IPS-11a (cell line): ENCODE data around the gene SFMBT2.
"Not testable (repeated sequence)": the region's sequence is repeated elsewhere in the genome, so short reads cannot be mapped to it uniquely, and the experiment has no call there.

ENCODE experiments used
- H3K4me3 ChIP-seq: one replicate; pipeline ENCODE4 v1.5.1; 2013; ENCODE audit warnings: low read depth, low read length, control low read depth

Gene SFMBT2

DNA sequence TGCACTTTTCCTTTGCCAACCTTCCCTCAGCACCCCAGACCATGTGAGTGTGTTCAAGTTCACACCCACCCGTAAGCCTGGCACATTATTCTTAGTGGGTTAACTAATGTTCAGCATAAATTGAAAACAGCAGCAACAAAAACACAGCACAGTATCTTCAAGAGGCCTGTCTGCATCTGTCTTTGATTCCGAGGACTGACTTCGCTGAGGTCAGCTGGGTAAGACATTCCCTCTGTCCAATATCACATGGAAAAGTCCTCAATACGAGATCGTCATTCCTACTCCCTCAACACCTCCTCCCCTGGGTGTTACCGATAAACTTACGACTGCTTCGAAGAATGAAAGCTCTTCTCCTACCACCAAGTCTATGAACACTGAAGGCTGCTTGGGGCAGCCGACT, 218.8 kb downstream of the SFMBT2 start:
- no peak overlapping the region for H3K4me3 ChIP-seq

DNA sequence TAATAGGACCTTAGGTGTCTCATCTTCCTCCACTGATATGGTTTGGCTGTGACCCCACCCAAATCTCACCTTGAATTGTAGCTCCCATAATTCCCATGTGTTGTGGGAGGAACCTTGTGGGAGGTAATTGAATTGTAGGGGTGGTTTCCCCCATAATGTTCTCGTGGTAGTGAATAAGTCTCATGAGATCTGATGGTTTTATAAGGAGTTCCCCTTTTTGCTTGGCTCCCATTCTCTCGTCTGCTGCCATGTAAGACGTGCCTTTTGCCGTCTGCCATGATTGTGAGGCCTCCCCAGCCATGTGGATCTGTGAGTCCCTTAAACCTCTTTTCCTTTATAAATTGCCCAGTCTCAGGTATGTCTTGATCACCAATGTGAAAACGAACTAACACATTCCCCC, 220.1 kb downstream of the SFMBT2 start:
- H3K4me3 ChIP-seq: not testable (repeated sequence)

- no peak overlapping the region for H3K4me3 ChIP-seq
Measured at GRCh38 chr10:7189909-7190308, 220.9 kb downstream of the SFMBT2 start.

- H3K4me3 ChIP-seq: no peak overlapping the region
Measured at GRCh38 chr10:7188456-7189050, 222.3 kb downstream of the SFMBT2 start.

GRCh38 chr10:7186387-7187018, 224.3 kb downstream of the SFMBT2 start:
- H3K4me3 ChIP-seq: no peak overlapping the region

- H3K4me3 ChIP-seq: no peak overlapping the region
Measured at GRCh38 chr10:7185367-7185690, 225.5 kb downstream of the SFMBT2 start.

GRCh38 chr10:7184660-7185366, 226.0 kb downstream of the SFMBT2 start:
- no peak overlapping the region for H3K4me3 ChIP-seq

DNA sequence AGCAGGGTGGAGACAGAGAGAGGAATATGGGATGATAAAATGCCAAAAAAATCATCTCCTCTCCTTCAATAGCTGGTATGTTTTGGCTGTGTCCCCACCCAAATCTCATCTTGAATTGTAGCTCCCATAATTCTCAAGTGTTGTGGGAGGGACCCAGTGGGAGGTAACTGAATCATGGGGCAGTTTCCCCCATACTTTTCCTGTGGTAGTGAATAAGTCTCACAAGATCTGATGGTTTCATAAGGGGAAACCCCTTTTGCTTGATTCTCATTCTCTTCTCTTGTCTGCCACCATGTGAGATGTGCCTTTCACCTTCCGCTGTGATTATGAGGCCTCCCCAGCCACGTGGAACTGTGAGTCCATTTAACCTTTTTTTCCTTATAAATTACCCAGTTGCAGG, 226.7 kb downstream of the SFMBT2 start:
- not testable (repeated sequence) for H3K4me3 ChIP-seq

- H3K4me3 ChIP-seq: not testable (repeated sequence)
Measured at GRCh38 chr10:7182327-7182726, 228.5 kb downstream of the SFMBT2 start.

GRCh38 chr10:7181420-7181819, 229.4 kb downstream of the SFMBT2 start:
- H3K4me3 ChIP-seq: no peak overlapping the region

DNA sequence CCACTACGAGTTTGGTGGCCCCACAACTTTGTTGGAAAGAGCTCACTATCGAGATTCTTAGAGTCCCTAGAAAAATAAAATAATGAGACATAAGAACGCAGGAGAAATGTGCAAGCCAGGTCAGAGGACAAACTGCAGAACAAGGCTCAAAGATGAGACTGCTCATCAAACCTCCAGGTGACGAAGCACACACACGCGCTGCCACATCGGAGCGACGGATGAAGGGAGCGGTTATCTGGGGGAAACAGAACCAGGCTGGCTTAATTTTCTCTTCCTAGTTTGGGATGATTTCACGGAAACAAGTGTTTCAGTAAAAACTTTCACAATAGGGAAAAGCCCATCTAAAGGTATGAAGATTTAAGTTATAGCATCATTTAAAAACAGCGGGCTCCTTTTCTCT, 231.3 kb downstream of the SFMBT2 start:
- H3K4me3 ChIP-seq: no peak overlapping the region

DNA sequence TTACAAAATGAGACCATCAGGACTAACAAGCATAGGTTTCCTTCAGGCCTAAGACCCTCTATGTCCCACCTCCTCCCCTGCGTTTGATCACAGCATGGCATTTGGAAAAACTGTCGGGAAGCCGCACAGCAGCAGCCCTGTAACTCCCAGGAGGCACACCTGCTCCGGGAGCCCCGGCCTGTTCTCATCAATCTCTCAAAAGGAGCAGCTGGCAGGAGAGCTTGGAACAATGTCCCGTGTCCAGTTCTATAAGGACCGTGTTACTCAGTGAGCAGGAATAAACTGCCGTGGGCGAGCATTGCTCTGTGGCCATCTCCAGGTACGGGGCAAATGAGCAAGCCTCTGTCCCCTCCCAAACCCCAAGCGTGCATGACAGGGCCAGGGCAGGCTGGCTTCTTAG, 236.9 kb downstream of the SFMBT2 start:
- no peak overlapping the region for H3K4me3 ChIP-seq

DNA sequence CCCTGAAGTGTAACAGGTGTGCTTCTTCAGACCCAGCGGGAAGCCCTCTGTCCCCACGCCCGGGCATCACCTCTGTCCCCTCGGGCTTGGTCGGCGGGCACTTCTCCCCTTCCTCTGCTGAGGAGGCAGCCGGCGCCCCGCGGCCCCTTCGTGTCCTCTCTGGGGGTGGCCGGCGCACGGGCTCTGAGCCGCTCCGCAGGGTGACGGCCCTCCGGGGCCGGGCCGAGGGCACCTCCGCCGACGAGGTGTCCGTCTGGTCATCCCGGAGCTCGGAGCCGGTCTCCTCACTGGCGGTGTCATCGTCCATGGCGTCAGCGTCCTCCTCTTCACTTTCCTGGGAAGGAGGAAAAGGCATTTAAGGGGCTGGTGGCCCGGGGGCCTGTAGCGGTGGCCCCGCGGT, 239.0 kb downstream of the SFMBT2 start:
- H3K4me3 ChIP-seq: no peak overlapping the region

DNA sequence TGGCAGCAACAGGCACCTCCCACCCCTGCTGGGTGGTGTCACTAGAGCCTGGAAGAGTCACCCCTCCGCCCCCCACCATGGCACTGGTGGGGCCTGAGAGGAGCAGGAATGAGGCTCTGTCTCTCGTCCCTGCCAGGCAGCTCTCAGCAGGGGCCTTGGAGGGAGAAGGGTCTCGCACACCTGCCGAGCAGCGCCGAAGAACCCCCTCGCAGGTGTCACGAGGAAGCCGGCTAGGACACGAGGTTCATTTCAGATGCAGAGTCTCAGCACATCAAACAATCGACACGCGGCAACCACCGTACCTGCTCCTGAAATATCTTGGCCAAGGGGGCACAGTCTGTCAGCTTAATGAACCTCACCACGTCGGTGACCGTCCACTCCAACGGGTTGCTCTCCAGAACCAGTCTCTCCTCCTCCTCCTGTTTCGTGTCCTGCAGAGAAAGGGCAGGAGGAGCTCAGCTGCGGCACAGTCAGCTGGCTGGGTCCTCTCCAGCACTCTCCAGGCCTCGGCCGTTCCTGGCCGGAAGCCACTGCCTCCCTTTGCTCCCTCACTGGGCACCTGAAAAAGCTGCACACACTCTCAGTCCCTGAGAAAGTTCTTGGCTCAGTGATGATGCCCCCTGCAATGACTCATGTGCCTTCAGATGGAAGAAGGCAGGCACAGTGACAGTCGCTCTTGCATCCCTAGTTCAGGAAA, 240.1 kb downstream of the SFMBT2 start:
- no peak overlapping the region for H3K4me3 ChIP-seq

GRCh38 chr10:7168414-7168813, 242.4 kb downstream of the SFMBT2 start:
- H3K4me3 ChIP-seq: no peak overlapping the region

DNA sequence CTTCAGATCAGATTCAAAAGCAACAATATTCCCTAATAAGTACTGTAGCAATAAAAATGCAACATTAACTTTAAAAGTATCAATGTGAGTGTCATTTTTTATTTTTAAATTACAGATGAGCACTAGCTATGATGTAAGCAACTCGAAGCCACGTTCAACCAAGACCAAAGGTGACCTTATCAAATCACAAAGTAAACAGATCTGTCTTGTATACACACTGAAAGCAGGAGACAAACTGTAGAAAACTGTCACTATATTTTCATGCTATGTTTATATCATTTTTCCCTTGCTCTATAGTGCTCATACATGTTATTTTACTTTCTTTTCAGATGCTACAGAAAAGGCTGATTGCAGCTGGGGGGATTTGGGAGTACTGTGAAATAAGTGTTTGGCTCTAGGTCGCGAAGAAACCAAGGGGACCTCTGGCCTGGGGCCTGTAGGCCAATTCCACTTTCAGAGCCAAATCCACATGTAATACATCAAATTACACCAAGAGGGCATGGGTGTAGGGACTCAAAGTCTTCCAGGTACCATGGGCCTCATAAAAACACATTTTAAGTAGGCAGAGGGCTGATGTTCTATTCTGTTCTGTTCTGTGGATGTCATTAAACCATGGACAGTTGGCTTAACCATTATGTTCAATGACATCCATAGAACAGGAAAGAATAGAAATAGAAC, 245.2 kb downstream of the SFMBT2 start:
- no peak overlapping the region for H3K4me3 ChIP-seq

DNA sequence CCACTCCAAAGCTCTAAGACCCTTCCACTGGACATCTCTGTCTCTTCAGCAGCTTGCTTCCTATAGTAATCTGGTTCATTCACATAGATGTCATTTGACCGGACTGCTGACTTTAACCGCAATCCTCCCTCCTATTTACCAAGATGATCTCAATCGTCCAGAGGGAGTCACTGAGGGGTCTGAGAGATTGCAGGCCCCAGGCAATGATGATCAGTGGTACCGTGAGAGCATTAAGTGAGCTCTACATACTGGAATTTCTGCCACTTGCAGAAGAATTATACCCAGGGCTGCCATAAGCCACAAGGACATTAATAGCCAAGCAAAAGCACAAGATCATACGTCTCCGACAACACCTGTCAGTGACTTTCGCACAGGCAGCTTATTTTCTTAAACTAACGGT, 245.9 kb downstream of the SFMBT2 start:
- H3K4me3 ChIP-seq: no peak overlapping the region

GRCh38 chr10:7162331-7162730, 248.5 kb downstream of the SFMBT2 start:
- no peak overlapping the region for H3K4me3 ChIP-seq

- no peak overlapping the region for H3K4me3 ChIP-seq
Measured at GRCh38 chr10:7161484-7162250, 249.2 kb downstream of the SFMBT2 start.

- no peak overlapping the region for H3K4me3 ChIP-seq
Measured at GRCh38 chr10:7159928-7160327, 250.9 kb downstream of the SFMBT2 start.

GRCh38 chr10:7159517-7159916, 251.3 kb downstream of the SFMBT2 start:
- H3K4me3 ChIP-seq: no peak overlapping the region
